Measurements from ENCODE around the gene ZBTB7A.

ZBTB7A gene

GRCh38 chr19:4068047-4068966 is 1.6 kb upstream of the ZBTB7A start:
- no peak for DNase-seq (ENCODE audit: low read depth)

- DNase-seq (ENCODE audit: low read depth), result no peak
Observed at GRCh38 chr19:4067396-4068046, 822 bp upstream of the ZBTB7A start.

GRCh38 chr19:4066176-4066606 is 508 bp downstream of the ZBTB7A start:
- DNase-seq (ENCODE audit: low read depth), result no peak

GRCh38 chr19:4065430-4066175 is 1.1 kb downstream of the ZBTB7A start:
- DNase-seq (ENCODE audit: low read depth), result peak; percentile 99

GRCh38 chr19:4064496-4065260 is 2.0 kb downstream of the ZBTB7A start:
- peak; percentile 30 for DNase-seq (ENCODE audit: low read depth)

- DNase-seq (ENCODE audit: low read depth), result peak; percentile 45
Observed at GRCh38 chr19:4064149-4064495, 2.6 kb downstream of the ZBTB7A start.

GRCh38 chr19:4063369-4064148 is 3.1 kb downstream of the ZBTB7A start:
- DNase-seq (ENCODE audit: low read depth), result no peak

GRCh38 chr19:4062419-4063368 is 4.0 kb downstream of the ZBTB7A start:
- no peak for DNase-seq (ENCODE audit: low read depth)

- DNase-seq (ENCODE audit: low read depth), result no peak
Observed at GRCh38 chr19:4061683-4062418, 4.8 kb downstream of the ZBTB7A start.

- peak; percentile 78 for DNase-seq (ENCODE audit: low read depth)
Observed at GRCh38 chr19:4061178-4061682, 5.5 kb downstream of the ZBTB7A start.

GRCh38 chr19:4060621-4061177 is 6.0 kb downstream of the ZBTB7A start:
- DNase-seq (ENCODE audit: low read depth), result no peak

GRCh38 chr19:4059891-4060620 is 6.6 kb downstream of the ZBTB7A start:
- DNase-seq (ENCODE audit: low read depth), result peak; percentile 40

- DNase-seq (ENCODE audit: low read depth), result no peak
Observed at GRCh38 chr19:4059453-4059871, 7.2 kb downstream of the ZBTB7A start.

GRCh38 chr19:4058693-4059452 is 7.8 kb downstream of the ZBTB7A start:
- DNase-seq (ENCODE audit: low read depth), result no peak

GRCh38 chr19:4057931-4058692 is 8.6 kb downstream of the ZBTB7A start:
- peak; percentile 92 for DNase-seq (ENCODE audit: low read depth)

- no peak for DNase-seq (ENCODE audit: low read depth)
Observed at GRCh38 chr19:4055209-4055552, 11.5 kb downstream of the ZBTB7A start.

All from fibroblast of gingiva (primary cell).